Heart left ventricle (tissue), 13 donors: ENCODE measurements around the gene MFAP3.

Source experiments
- POLR2A ChIP-seq, 2 donors: fragments of 450-650 bp; IDR thresholded peaks; one replicate each; pipeline ENCODE4 v1.6.1; 2017; ENCODE audit warnings: antibody characterized with exemption in 2 of 2, mild to moderate bottlenecking in 2 of 2, moderate library complexity in 2 of 2
- TF ChIP-seq, protein P1 (sequence below), 12 donors: fragments of 200-600 bp; sonication (generic) in 4 of 12; IDR thresholded peaks; one replicate each; pipeline versions ENCODE4 v1.5.0 to v1.8.0; 2018 to 2022; ENCODE audit warnings: antibody characterized with exemption in 12 of 12, mild to moderate bottlenecking in 5 of 12
- donor health status: ischemic (EF 13 %, LVEDD 7.1; RV severe dilation, severe dysfunction).
- donor health status: DM: no; HTN: yes; CAD: no.
- donor health status: DM: no; HTN: no; CAD: no.
- donor health status: ischemic (EF 25% LVEDD 6.9; RV normal size, moderate dysfunction).
- donor health status: ischemic (EF 25% LVEDD 5.7; RV mildly dilated, moderate dysfunction).
- donor health status: ischemic (EF 35%, LVEDD 5.7; RV mildly dilated, moderate dysfunction).
- donor health status: nonischemic (EF 11% LVEDD 7.7; RV severe dilation, severe dysfunction).
- donor health status: DM: yes; HTN: yes; CAD: no.
- donor health status: PGD.
- donor health status: ischemic (EF 29% LVEDD 5.4; RV normal size, mild dysfunction).
- donor health status: nonischemic (EF 23%, LVEDD 6.1; RV moderate dilation, normal function).

DNA sequence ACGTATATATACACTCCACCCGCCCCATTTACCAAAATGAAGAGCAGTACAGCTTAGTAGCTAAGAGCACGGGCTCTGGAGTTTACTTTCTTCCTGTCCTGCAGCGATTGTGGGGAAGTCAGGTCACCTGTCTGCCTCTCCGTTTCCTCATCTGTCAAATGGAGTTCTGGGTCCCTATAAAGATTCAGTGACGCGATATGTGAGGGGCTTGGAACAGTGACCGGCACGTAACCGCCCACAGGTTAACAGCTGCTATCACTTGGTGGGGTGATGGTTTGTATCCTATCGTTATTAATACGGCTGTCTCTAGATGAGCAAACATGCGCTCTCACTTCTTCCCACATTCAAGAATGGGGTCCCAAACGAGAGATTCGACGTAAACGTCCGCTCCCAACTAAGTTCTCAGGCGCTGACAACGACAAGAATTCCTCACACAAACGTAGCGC lies 483 bp upstream of the MFAP3 start:
- no peak for TF ChIP-seq POLR2A (IDR thresholded peaks at IDR 0.05)
- TF ChIP-seq, protein P1, sequence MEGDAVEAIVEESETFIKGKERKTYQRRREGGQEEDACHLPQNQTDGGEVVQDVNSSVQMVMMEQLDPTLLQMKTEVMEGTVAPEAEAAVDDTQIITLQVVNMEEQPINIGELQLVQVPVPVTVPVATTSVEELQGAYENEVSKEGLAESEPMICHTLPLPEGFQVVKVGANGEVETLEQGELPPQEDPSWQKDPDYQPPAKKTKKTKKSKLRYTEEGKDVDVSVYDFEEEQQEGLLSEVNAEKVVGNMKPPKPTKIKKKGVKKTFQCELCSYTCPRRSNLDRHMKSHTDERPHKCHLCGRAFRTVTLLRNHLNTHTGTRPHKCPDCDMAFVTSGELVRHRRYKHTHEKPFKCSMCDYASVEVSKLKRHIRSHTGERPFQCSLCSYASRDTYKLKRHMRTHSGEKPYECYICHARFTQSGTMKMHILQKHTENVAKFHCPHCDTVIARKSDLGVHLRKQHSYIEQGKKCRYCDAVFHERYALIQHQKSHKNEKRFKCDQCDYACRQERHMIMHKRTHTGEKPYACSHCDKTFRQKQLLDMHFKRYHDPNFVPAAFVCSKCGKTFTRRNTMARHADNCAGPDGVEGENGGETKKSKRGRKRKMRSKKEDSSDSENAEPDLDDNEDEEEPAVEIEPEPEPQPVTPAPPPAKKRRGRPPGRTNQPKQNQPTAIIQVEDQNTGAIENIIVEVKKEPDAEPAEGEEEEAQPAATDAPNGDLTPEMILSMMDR (IDR thresholded peaks at IDR 0.05), result no peak
